GM18873 (cell line): ENCODE results near the gene HOXD1.

ENCODE experiments used
- ATAC-seq: cut with Tn5 transposase; IDR thresholded peaks from one replicate; pipeline ENCODE4 v1.9.1; 2021; ENCODE audit warnings: mild to moderate bottlenecking, moderate library complexity, moderate number of reproducible peaks; ENCODE audit not compliant: unreplicated experiment, low FRiP score

HOXD1 gene

DNA sequence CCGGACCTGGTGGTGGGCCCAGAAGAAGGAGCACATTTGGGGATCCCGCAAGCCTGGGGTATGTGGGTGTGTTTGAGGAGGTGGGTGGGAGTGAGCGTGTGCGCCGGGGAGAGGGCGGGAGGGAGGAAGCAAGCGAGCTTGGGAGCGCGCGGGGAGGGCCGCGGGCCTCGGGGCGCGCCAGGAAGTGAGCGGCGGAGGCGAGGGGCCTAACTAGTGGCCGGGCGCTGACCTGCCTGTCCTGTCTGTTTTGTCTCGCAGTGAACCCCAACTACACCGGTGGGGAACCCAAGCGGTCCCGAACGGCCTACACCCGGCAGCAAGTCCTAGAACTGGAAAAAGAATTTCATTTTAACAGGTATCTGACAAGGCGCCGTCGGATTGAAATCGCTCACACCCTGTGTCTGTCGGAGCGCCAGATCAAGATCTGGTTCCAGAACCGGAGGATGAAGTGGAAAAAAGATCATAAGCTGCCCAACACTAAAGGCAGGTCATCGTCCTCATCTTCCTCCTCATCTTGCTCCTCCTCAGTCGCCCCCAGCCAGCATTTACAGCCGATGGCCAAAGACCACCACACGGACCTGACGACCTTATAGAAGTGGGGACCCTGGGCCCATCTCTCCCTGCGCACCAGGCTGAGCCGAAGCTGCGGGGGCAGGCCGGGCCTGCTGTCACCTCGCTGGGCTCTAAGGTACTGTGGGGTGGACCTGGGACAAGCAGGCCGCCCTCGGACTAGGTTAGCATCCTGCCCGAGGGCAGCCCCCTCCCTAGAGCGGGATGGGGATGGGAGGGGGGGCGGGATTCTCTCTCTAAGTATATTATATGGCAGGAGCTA is 35.9 kb upstream of the HOXD1 start:
- ATAC-seq: no peak

DNA sequence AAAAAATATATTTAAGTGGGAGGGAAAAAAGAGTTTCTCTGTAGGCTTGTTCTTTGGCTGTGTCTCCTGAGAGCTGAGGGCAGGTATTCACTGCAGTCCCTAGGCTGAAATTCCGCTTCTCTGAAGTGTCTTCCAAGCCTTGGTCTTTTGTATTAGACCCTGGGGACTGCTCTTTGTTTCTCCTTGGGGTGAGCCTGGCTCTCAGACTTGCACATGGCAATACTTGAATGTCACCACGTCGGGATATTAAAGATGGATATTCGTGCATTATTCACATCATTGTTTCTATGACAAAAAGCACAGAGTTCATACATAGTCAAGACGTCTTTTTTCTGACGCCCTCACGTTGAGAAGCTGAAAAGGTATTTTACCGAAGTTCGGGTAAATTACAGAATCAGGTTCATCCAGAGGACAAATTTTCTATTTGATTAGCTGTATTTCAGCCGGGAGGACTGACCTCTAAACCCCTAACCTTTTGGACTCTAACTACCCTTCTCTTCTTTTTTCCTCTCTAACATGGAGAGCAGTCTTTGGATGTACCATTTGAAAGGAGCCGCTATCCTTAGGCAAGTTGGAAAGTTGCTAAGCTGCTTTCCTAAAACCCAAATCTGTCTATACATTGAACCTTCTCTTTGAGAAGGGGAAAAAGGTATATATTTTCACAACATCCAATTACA is 33.8 kb upstream of the HOXD1 start:
- no peak for ATAC-seq

- no peak for ATAC-seq
Observed at GRCh38 chr2:176155356-176156044, 33.0 kb upstream of the HOXD1 start.

GRCh38 chr2:176156301-176156806 is 32.1 kb upstream of the HOXD1 start:
- ATAC-seq: no peak

GRCh38 chr2:176156807-176157498 is 31.5 kb upstream of the HOXD1 start, which contains the start of gene HOXD3:
HOXD3 (plus strand) TSS chr2:176157307; CDS start chr2:176169115, 11,808 bp downstream.
- ATAC-seq: no peak

DNA sequence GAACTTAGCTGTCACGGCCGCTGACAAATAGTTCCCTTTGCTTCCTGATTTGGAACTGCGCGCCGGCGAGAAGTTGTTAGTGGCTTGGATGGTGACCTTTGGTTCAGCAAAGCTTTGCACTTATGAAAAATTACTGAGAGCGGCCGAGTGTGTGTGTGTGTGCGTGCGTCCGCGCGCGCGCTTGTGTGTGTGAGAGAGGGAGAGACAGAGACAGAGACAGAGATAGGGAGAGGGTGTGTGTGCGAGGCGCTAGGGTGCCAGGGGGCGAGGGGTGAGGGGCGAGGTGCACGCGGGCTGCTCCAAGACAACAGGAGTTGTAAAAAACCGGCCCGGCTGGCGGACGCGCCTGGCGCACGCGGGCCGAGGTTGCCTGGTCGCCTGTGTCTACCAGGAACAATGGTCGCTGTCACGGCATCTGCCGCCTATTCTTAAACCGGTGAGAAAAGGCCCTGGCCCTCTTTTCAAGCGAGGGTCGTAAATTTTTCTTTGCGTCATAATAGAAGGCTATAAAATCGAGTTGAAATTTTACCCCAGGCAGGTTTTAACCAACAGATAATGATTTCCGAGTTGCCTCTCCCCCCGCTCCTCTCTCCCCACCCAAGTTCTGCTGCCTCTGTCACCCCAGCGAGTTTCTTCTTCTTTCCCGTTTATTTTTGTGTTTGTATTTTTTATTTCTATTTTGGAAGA is 30.8 kb upstream of the HOXD1 start:
- no peak for ATAC-seq

DNA sequence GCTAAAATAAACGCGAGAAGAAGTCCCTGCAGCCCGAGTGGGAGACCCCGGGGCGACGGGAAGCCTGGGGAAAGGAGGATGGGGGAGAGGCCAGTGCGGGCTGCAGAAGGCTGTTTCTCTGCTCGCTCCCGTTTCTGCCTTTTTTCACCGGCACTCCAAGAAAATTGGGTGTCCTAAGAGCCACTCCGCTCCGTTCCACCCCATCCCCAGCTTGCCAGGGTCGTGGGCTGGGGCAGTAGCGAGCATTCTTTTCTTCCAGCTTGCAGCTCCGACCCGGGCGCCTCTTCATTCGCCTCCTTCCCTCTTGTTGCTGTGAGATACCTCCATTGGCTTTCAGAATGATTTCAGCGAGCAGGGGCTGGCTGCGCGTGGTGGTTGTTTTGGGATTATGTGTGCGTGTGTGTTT is 30.3 kb upstream of the HOXD1 start:
- ATAC-seq: no peak

DNA sequence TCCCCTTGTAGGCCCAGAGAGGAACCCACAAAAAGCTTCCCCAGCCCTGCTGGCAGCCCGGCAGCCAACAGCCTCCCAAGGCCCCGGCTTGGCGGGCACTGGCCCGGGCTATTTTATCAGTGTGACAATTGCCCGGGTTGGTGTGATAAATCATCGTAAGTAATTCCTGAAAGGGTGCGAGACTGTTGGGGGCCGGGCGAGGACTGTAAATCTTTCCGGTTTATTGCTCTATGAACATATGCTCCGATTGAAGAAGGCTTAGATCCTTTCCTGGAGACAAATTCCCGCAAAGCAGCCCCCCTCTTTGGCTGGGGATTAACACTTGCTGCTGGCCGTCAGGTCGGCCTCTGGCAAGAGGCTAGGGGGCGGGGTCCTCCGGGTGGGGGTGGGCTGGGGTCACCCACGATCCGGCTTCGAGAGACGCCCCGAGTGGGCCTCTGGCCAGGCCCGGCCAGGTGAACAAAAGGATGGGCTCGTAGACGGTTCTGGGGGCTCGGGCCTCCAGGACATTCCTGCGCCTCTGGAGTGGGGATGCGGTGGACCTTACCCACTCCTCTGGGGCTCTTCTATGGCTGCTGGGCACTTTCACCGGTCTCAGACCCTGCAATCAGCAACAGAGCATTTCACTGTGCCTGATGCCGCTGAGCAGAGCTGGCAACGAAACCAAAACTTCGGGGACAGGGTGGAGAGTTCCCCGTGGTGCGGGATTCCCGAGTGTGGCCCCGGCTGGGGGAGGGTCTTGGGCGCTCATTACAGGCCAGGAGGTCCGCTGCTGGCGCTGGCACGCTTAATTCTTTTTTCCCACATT is 29.4 kb upstream of the HOXD1 start:
- no peak for ATAC-seq

DNA sequence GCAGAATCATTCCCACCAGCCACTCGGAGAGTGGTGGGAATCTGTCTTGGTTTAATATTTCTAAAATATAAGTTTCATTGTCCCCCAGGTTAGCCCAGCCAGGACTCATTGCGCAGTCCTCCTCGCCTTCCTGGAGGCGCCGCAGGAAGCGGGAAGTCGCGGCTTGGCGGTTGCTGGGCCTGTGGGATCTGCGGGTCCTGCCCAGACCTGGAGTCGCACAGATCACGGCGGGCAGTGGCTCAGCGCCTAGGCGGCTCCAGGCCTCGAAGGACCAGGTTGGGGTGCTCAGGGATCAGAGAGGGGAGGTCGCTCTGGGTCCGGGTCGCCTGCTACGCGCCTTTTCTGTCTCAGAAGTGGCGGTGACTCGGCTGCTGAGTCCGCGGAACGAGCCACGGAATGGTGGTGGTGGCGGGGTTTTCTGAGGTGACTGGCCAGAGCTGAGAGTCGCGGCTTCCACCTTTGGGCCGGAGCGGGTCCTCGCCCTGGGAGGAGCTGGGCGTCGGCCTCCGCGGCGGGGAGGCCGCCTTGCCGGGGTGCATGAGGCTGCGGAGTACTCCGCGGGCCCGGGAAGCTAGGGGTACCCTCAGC is 28.7 kb upstream of the HOXD1 start:
- ATAC-seq: no peak

- ATAC-seq: no peak
Observed at GRCh38 chr2:176160251-176160985, 28.1 kb upstream of the HOXD1 start.

DNA sequence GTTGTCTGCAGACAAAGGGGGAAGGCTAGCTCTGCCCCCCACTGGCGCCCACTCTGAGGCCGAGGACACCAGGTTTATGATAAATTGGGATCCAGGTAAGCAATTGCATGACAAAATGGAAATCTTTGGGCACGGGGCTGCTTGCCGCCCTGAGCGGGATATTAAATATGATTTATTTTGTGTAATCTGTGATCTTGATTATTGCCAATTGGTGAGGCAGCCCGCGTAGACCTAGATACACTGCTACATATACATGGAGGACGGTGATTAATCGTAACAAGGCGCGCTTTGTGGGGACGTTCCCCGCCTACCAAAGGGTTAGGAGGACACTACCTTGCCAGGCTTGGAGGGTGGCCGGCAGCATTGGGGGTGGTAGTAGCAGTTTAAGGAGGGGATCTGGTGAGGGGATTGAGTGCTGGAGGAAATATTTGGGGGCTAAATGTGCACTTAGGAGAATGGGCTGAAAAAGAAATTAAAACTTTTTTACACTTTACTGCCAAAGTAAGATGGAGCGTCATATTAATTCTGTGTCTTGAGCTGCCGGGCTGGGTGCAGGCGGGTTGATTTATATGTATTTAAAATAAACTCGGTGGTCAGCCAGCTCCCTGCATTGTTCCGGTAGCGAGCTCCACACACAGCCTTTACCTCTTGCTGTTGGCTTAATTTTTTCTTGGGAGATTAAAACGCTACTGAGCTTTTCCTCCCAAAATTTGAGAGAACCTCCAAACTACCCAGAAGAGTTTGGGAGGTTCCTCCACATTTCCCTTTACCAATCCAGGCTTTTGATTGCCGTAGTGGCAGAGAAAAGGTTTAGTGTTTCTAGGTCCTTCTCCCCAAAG is 27.3 kb upstream of the HOXD1 start:
- ATAC-seq: no peak

DNA sequence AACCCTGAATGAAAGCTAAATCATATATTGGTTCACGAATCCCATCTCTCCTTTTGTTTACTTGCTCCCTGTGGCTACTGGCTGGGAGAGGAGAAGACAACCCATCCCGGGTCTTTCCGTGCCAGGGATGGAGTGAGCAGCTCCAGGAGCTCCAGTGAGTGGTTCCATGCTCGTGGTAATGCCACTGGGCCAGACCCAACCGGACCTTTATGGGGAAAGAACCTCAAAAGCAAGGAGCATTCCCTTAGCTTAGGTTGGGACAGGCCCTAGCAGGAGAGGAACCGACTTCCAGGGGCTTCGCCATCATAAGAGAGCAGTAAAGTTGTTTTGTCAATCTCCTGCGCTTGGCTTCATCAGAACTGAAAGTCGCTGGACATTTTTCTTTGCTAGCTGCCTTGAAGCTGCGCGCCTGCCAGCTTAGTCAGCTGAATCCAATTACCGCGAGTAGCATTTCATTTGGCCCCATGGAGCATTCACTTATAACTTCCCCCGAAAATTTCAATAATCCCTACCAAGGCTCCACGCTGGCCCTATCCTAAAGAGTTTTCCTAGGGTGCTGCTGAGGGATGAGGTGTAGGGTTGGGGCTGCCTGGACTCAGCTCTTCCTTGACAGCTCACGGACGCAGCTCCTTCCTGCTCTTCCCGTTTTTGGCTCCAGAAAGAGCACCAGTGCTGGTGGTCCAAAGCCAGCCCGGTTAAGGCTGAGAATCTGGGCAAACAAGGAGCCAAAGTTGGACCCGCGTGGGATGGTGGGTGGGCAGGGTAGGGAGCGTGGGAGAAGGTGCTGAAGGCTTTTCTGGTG is 26.4 kb upstream of the HOXD1 start:
- no peak for ATAC-seq

DNA sequence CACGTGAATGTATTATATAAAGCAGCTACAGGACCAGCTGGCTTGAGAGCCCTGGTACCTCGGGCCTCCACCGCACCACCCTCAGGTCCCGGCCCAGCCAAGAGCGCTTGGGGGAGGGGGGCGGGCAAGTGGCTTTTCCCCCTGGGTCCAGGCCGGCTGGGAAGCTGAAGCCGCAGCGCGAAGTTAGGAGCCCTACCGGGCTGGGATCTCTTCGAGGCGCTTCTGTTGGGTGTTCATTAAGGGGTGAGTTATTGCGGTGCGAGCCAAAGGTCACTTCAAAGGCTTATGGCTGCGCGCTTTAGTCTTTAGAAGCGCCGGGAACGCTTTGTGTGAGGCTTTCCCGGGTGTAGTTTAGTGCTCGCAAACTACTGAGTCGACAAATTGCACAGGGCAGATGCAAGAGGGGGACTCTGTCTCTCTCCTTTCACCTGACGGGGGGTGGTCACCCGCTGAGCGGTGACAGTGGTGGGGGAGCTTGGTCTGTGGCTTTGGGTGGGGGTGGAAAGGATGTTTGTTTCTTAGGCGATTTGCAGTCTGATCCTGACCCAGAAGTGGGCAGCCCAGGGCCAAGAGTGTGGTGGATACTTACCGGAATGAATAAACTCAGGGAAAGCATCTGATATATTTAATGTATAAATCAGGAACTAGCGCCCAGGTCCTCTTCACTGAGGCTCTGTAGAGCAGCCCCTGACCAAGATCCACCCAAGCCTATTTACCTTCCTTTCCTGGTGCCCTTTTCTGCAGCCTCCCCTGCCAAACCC is 25.4 kb upstream of the HOXD1 start:
- no peak for ATAC-seq

- no peak for ATAC-seq
Observed at GRCh38 chr2:176163672-176164056, 24.8 kb upstream of the HOXD1 start.

- ATAC-seq: no peak
Observed at GRCh38 chr2:176164201-176164600, 24.3 kb upstream of the HOXD1 start.
